HL-60 (cell line): Measurements from ENCODE around the gene SURF2.

Experiments
- DNase-seq, 2 experiments: peaks; one replicate each; pipeline ENCODE4 v3.0.0-alpha.2; 2010 to 2020; ENCODE audit warnings: low read depth in 1 of 2, low spot score in 1 of 2
- H3K27ac ChIP-seq: fragments of 250-450 bp; sonication (Bioruptor Pico); replicated peaks from 2 replicates; pipeline ENCODE4 v1.5.1; 2020; ENCODE audit warnings: mild to moderate bottlenecking, moderate library complexity
- H3K27me3 ChIP-seq: fragments of 250-450 bp; sonication (Bioruptor Pico); 2 replicates; pipeline ENCODE4 v1.5.1; 2021; ENCODE audit warnings: mild to moderate bottlenecking, moderate library complexity; ENCODE audit not compliant: insufficient read depth, poor library complexity, severe bottlenecking
- H3K4me3 ChIP-seq: replicated peaks from 2 replicates; pipeline ENCODE4 v1.5.1; 2011; ENCODE audit warnings: mild to moderate bottlenecking, control low read depth, low read length; ENCODE audit not compliant: insufficient read depth
- CTCF ChIP-seq: IDR thresholded peaks from one replicate; pipeline ENCODE4 v1.5.1; 2011; ENCODE audit warnings: low read length, control low read depth, inconsistent platforms; ENCODE audit not compliant: insufficient read depth
- GABPA ChIP-seq: IDR thresholded peaks from 2 replicates; pipeline ENCODE4 v1.6.1; 2012; ENCODE audit warnings: low read depth
- POLR2AphosphoS5 ChIP-seq: IDR thresholded peaks from 2 replicates; pipeline ENCODE4 v1.6.1; 2012; ENCODE audit warnings: low read depth
- SPI1 ChIP-seq: IDR thresholded peaks from 2 replicates; pipeline ENCODE4 v1.6.1; 2012; ENCODE audit warnings: low read depth, mild to moderate bottlenecking, borderline replicate concordance
- TF ChIP-seq, protein P1 (sequence below): IDR thresholded peaks from 2 replicates; pipeline ENCODE4 v1.6.1; 2012; ENCODE audit warnings: low read depth; ENCODE audit not compliant: insufficient replicate concordance

SURF2 gene

GRCh38 chr9:133408042-133408441 lies 51.7 kb downstream of the SURF2 start:
- Histone ChIP-seq H3K27me3 (no peaks in the 10 kb centered on the region), H3K4me3 (no peak overlapping the region), H3K27ac (no peak overlapping the region)
- TF ChIP-seq SPI1 (no peak), GABPA (no peak), CTCF (no peak), POLR2AphosphoS5 (no peak)
- TF ChIP-seq, protein P1, sequence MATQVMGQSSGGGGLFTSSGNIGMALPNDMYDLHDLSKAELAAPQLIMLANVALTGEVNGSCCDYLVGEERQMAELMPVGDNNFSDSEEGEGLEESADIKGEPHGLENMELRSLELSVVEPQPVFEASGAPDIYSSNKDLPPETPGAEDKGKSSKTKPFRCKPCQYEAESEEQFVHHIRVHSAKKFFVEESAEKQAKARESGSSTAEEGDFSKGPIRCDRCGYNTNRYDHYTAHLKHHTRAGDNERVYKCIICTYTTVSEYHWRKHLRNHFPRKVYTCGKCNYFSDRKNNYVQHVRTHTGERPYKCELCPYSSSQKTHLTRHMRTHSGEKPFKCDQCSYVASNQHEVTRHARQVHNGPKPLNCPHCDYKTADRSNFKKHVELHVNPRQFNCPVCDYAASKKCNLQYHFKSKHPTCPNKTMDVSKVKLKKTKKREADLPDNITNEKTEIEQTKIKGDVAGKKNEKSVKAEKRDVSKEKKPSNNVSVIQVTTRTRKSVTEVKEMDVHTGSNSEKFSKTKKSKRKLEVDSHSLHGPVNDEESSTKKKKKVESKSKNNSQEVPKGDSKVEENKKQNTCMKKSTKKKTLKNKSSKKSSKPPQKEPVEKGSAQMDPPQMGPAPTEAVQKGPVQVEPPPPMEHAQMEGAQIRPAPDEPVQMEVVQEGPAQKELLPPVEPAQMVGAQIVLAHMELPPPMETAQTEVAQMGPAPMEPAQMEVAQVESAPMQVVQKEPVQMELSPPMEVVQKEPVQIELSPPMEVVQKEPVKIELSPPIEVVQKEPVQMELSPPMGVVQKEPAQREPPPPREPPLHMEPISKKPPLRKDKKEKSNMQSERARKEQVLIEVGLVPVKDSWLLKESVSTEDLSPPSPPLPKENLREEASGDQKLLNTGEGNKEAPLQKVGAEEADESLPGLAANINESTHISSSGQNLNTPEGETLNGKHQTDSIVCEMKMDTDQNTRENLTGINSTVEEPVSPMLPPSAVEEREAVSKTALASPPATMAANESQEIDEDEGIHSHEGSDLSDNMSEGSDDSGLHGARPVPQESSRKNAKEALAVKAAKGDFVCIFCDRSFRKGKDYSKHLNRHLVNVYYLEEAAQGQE = no peak
- no peak for DNase-seq
